GM18505 (cell line): Measurements from ENCODE around the gene MGAT1.

ENCODE experiments used
- ATAC-seq: cut with Tn5 transposase; IDR thresholded peaks from one replicate; pipeline ENCODE4 v1.9.1; 2021; ENCODE audit not compliant: unreplicated experiment
- POLR2A ChIP-seq: IDR thresholded peaks from 4 replicates; pipeline ENCODE4 v1.6.1; 2011; ENCODE audit warnings: borderline replicate concordance; ENCODE audit not compliant: insufficient read depth, insufficient read length; ENCODE audit errors: extremely low read depth

Gene MGAT1

GRCh38 chr5:180802325-180803180, at the start of gene MGAT1:
Gene MGAT1 (minus strand): TSS chr5:180802806. CDS start chr5:180792971, 9,835 bp downstream.
- peak; percentile 76 for TF ChIP-seq POLR2A
- ATAC-seq, result peak; percentile 48

- no peak for TF ChIP-seq POLR2A
- no peak for ATAC-seq
Observed at GRCh38 chr5:180850434-180851078, 48.0 kb upstream of the MGAT1 start.

- no peak for TF ChIP-seq POLR2A
- ATAC-seq, result no peak
Observed at GRCh38 chr5:180849827-180850226, 47.2 kb upstream of the MGAT1 start.

GRCh38 chr5:180848878-180849277, 46.3 kb upstream of the MGAT1 start:
- TF ChIP-seq POLR2A, result no peak
- no peak for ATAC-seq

DNA sequence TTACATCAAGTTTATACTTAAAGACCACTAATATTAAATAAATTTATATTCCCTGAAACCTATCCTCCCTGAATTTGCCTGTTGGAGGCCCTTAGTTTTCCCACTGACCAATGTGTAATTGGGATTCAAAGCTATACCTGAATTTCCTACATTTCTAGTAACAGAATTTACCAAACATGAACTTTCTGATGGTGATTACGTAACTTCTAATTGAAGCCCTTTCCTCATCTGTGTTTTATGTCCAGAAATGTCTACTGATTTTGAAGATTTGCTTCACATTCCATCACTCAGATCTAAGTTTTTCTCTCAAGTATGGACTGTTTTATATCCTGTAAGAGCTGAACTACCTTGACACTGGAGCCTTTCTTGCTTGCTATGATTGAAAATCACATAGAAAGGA, 45.7 kb upstream of the MGAT1 start:
- TF ChIP-seq POLR2A, result no peak
- no peak for ATAC-seq

- no peak for ATAC-seq
Observed at GRCh38 chr5:180847026-180847425, 44.4 kb upstream of the MGAT1 start.

GRCh38 chr5:180844858-180845257, 42.3 kb upstream of the MGAT1 start:
- no peak for ATAC-seq
- no peak for TF ChIP-seq POLR2A

More at GRCh38 chr5:180847026-180847425, 44.4 kb upstream of the MGAT1 start:
- TF ChIP-seq POLR2A, result no peak

GRCh38 chr5:180844432-180844831, 41.8 kb upstream of the MGAT1 start:
- no peak for TF ChIP-seq POLR2A
- no peak for ATAC-seq

- ATAC-seq, result no peak
- no peak for TF ChIP-seq POLR2A
Observed at GRCh38 chr5:180839935-180840334, 37.3 kb upstream of the MGAT1 start.

- TF ChIP-seq POLR2A, result no peak
- ATAC-seq, result no peak
Observed at GRCh38 chr5:180839227-180839626, 36.6 kb upstream of the MGAT1 start.

DNA sequence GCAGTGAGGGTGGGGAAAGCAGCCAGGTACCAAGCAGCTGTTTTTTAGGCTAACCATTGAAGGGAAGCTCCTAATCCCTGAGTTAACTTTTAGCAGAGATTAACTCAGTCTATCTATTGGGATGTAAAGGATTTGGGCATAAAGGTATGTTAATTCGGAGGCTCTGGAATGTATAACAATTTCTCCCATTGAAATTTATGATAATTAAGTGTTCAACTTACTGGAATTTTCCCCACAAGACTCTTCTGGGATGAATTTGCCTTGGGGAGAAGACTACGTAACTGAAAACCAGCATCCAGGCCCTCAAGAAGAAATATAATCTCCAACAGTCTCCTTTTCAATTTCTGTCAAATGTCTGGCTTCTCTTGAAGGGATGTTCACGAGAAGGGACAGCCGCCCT, 34.9 kb upstream of the MGAT1 start:
- no peak for ATAC-seq
- no peak for TF ChIP-seq POLR2A

DNA sequence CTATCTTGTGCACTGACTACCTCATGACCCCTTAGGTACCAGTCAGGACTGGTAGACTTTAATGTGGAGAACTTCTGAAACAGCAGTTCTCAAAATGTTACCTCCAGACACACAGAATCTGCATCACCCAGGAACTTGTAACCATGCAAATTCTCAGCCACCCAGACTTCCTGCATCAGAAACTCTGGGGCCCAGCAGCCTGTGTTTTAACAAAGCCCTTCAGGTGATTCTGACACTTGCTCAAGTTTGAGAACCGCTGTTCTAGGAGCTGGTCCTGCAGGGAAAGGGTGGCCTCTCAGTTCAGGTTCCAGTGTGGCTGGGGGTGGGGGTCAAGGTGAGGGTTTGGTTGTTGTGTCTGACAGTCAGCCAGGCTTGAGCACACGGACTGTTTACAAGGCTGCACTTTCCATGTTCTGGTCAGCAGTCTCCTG, 30.0 kb upstream of the MGAT1 start:
- peak; percentile 37 for ATAC-seq
- TF ChIP-seq POLR2A, result peak; percentile 43

- peak; percentile 72 for TF ChIP-seq POLR2A
Observed at GRCh38 chr5:180831139-180832093, 28.8 kb upstream of the MGAT1 start.

More at GRCh38 chr5:180831139-180832093, 28.8 kb upstream of the MGAT1 start:
- ATAC-seq, result peak; percentile 68
